HG03565 (cell line): Measurements from ENCODE around the gene NDUFS2.

Source experiments
- ATAC-seq: cut with Tn5 transposase; IDR thresholded peaks from one replicate; pipeline ENCODE4 v1.9.1; 2021; ENCODE audit warnings: mild to moderate bottlenecking, moderate library complexity; ENCODE audit not compliant: unreplicated experiment

Gene NDUFS2

DNA sequence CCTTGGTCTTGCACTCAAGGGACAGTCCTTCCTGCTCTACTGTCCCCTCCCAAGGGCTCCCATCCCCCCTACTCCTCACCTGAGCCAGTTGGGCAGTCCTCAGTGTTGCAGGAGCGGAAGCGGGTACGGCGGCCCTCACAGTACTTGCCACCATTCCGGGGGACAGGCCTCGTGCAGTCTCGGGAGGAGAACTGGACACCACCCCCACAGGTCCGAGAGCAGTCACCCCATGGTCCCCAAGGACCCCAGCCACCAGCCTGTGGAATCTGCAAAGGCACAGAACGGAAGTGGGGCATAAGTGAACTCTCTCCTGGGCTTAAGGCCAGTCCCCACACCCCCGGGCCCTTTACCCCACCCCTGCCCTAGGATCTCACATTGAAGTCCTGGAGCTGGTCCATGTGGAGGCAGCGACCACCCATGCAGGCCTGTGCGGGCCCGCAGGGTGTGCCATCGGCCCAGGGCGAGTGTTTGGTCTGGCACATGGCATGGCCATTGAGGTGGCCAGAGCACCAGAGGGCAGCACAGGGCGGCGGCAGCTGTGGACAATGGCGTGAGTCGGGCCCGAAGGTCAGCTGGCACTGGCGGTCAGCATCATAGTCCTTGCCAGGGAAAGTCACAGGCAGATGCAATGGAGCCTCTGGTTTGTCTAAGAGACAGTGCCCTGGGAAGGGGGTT is 8.5 kb upstream of the NDUFS2 start:
- no peak for ATAC-seq

DNA sequence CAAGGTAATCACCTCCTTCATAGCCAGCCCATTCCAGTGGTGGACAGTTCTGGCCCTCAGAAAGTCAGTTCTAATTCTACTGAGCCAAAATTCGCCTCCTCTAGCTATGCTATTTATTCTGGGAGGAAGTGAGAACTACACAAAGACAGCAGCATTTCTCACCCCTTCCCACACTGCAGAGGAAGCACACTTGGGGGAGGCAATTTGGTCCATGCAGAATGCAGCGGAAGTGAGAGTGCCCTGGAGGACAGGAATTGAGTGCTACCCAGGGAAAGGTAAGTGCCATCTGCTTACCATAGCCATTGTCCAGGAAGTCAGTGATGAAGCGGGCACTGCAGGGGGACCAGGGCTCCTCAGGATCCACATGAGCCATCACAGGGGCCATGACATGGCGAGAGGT is 7.0 kb upstream of the NDUFS2 start:
- no peak for ATAC-seq

DNA sequence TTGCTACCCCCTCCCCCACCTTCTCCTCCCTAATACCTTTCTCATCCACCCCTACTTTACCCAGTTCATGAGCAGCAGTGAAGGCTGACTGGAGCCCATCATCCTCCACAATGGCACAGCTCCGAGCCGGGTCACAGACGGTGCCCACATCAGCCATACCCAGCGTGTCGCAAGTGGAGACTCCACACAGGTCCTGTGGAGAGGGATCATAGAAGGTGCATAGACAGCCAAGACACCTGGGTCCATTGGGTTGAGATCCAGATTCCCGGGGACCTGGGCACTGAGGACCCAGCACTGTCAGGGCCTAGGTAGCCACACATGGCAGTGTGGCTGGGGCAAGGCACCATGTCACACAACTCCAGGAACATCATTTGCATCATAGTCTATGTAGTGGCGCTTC is 6.1 kb upstream of the NDUFS2 start:
- ATAC-seq: no peak

DNA sequence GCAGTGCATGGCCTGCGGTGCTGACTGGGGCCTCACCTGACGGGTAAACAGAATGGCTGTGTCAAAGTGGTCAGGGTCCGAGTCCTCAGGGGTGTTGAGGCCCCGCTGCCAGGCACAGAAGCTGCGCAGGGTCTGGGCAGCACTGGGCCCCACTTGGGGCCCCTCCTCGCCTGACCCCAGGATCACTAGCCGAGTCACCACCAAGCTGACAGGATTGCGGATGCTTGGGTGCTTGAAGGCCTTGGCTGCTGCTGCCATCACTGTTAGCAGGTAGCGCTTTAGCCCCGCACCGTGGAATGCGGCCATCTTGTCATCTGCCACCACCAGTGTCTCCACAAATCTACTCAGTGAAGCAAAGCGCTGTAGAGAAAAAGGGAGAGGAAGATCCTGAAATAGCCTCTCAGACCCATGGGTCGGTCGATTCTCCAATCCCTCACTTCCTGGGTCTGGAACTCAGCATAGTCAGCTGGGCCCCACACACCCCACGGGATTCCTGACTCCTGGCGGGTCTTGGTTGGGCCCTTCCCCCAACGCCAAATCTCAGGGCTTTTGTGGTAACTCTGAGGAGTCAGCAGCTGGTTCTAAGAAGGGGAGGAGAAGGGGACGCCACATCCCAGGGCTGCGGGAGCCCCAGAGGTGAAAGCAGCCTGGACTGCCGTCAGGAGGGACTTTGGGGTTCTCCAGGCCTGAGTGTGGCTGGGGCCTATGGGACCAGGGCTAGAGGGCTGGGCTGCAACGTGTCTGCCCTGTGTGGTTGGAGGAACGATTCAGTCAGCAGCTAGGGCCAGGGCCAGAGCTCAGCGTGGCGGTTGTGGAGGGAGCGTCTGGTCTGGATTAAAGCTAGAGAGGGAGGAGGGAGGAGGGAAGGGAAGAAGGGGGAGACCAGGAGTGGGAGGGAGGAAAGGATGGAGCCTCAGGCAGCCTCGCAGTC is 5.4 kb upstream of the NDUFS2 start:
- ATAC-seq: no peak

DNA sequence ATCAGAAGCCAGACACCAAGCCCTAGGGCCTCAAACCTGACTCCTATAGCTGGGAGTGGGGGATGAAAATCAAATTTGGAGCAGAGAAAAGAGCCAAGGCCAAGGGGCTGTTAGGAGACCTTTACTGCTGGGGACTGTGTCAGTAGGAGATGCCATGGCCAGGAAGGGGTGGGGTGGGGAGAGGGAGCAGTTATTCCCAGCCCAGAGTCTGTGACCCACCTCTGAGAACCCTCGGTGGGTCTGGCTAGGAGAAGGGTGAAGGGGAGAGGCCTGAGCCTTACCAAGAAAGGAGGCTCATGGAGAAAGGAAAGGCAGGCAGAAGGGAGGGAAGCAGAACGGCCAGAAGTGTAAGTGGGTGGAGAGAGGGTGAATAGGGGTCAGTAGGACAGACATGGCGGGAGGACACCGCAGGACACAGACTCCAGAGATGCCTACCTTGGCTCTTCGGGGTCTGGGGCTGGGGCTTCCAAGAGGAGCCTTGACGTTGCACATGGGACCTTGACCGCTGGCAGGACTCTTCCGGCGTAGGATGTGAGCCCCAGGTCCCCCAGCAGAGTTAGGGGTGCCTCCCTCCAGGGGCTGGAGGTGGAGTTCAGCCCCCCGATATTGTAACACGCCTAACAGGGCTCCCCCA is 4.5 kb upstream of the NDUFS2 start:
- ATAC-seq: no peak

DNA sequence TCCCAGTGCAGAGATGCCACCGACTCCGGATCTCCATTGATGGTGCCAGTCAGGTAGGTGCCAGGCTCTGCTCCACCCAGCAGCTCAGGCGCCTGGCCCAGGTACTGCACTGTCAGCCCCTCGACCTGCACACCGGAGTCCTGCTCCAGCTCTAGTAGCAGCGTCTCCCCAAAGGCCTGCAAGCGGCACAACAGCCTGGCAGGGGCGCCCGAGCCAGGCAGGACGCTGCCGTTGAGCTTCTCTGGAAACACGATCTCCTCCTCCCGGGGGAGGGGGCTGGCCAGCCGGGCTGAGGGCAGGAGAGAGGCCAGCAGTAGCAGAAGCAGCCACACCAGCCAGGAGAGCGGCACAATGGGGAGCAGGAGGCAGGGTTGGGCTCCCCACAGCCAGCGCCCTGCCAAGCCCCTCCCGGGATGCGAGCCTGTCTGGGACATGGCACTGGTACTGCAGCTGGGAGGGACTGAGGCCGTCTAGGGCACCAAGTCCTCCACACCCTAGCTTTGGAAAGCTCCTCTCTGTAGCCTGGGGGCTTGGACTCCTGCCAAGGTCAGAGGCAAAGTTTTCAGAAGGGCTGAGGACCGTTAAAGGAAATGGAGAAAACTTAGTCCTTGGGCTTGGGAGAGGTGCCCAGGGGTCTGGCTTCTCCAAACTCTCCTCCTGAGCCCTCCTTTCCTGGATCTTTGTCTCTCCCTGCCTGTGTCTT is 3.8 kb upstream of the NDUFS2 start:
- no peak for ATAC-seq

DNA sequence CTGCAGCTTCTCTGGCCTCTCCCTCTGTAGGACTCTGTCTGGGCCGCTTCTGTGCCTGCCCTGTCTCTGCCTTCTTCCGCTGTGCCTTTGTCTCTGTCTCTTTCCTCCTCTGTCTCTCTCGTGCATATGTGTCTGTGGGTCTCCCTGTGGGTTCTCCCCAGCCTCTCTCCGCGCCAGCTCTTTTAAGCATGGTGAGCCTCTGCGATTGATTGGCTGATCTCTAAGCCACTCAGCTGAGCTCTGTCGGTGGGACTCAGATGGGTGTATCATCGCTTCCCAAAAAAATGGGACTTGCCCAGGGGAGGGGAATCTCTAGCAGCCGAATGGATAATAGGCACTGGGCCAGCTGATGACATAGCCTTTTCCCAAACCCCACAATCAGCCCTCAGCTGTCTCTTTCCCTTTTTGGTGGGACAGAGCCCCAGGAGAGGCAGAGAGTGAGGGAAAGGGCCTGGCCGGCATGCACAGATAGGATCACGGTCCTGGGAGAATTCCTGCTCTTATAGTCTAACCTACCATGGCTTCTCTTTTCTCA is 3.2 kb upstream of the NDUFS2 start, which contains the start of gene ADAMTS4:
TSS of gene ADAMTS4 (minus strand) at position 158 of the 535 bp plus-strand sequence. CDS start 427 bp downstream, outside the sequence.
- ATAC-seq: no peak

DNA sequence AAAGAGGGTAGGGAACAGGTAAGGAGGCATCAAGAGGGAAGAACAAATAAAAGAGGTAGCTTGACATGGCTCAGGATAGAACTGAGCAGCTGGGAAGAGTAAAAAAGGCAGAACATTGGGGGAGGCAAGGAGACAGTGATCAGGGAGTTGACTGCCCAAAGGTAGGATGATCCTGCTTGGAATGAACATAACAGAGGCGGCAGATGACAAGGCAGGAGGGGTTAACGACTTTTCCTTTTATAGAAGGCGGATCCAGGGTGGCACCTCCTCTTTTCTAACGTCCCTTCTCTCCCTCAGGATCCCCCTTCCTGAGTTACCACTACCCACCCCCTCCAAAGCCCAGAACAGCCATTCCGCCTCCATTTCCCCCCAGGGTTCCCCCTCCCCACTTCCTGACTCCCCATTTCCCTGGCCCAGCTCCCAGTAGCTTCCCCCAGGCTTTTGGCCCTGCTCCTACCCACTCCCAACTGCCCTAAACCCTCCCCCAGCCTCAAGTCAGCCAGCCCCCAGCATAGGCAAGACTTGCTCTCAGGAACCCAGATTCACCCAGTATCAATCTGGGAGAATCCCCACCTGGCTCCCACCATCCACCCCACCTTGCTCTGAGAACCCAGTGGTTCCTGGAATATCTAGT is 2.5 kb upstream of the NDUFS2 start:
- ATAC-seq: no peak

DNA sequence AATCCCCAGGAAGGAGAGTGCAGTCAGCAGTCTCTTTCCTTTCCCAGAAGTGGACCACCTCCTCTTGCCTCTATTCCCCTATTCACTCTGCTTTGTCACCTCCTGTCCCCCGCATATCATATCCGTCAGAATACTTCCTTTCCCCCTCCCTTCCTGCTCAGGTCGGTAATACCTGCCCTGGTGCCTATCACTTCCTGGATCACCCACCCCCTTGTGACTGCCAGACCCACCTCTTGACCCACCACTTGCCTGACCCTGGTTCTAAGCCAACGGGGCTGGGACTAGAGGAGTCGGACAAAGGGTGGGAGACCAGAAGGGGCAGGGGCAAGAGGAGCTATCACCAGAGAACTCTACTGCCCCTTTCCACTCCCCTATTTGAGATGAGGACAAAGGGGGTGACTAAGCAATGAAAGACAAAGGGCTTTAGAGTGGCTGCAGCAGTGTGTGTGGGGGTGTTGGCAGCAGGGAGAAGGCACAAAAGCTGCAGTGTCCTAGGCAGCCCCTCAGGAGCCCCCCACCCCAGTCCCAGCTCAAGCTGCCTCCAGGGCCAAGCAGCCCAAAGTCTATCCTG is 1.7 kb upstream of the NDUFS2 start:
- ATAC-seq: no peak

DNA sequence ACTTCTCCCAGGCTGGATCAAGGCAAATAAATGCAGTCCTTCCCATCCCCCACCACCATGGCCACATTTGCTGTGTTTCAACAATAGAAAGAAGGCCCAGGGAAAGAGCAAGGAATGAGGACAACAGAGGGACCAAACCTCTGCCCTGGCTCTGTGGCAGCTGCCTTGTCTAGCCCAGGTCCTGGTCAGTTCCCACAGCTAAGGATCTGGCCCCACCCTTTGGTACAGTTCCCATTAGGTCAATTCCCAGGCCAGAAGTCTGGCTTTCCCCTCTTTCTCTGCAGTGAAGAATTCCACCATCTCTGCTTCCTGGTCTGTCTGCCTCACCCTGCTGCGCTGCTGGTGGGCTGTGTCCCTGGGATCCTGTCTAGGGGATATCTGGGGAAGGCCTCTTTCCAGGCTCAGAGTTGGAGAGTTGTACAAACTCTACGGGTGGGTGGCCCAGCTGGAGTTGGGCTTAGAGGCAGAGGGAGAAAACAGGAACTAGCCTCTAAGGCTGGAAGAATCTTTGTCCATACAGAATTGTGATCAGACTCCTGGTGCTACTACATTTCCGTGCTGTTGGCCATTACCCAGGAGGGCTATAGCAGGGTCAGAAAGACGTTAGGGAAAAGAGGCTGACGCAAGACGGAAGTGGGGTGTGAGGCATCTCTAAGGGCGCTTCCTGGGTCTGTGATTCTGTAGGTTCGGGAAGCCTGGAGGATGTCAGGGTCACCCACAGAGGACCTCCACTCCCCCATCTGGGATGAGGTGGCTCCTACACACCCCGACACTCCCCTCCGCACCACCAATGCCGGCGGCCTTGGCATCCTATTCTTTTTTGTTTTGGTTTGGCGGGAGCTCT is 953 bp upstream of the NDUFS2 start:
- ATAC-seq: no peak

DNA sequence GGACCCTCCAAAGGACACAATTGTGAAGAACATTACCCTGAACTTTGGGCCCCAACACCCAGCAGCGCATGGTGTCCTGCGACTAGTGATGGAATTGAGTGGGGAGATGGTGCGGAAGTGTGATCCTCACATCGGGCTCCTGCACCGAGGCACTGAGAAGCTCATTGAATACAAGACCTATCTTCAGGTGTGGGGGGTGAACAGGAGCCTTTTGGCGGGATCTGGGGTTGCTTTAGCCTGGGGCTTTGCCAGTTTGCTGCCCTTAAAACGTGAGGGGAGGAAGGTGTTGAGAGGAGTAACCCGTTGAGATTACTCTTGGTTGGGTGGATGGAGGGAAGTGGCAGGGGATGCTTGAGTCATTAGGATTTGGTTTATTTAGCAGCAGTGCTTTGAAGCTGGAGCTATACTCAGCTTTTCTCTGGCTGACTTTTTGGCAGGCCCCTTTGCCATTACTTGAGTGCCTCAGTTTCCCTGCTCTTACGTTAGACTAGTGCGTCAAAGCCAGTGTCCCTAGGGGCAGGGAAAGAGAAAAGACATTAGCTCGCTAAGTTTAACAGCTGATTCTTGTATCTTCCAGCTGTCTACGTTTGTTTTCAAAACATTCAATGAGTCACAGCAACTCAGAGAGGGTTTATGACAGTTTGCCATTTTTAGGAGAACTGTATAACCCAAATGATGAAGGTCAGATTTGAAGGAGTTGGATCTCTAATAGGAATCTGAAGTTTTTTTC is 4.4 kb downstream of the NDUFS2 start:
- no peak for ATAC-seq

DNA sequence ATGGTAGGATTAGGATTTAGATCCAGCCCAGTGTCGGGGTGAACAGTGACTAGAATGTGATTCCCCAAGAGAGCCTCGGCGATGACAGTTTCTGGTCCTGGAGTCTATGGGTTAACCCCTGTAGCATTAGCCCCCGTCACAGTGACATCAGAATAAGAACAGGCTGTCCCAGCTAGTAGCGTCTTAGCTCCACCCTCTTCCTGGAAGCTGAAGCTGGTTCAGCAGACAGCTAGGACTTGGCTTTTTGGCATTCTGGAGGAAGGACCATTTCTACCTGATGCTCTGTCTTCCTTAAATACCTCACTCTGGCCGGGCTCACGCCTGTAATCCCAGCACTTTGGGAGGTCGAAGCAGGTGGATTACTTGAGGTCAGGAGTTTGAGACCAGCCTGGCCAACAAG is 5.0 kb downstream of the NDUFS2 start:
- ATAC-seq: no peak

DNA sequence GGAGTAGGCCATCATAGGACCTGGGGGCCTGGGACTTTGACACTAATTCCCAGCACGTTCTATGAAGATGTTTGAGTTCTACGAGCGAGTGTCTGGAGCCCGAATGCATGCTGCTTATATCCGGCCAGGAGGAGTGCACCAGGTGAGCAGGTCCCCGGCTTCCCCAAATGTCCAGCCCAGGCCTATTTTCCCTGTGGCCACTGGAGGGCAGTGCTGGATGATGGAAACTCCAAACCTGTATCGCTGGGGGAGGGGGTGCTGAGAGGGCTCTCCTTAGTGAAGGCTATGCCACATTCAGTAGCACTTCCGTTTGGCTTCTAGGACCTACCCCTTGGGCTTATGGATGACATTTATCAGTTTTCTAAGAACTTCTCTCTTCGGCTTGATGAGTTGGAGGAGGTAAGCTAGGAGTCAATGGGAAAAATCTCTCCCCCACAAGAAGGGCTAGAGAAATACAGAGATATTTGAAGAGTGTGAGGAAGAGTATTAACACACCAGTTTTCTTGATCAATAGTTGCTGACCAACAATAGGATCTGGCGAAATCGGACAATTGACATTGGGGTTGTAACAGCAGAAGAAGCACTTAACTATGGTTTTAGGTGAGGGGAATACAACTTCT is 7.7 kb downstream of the NDUFS2 start:
- ATAC-seq: peak; percentile 51

DNA sequence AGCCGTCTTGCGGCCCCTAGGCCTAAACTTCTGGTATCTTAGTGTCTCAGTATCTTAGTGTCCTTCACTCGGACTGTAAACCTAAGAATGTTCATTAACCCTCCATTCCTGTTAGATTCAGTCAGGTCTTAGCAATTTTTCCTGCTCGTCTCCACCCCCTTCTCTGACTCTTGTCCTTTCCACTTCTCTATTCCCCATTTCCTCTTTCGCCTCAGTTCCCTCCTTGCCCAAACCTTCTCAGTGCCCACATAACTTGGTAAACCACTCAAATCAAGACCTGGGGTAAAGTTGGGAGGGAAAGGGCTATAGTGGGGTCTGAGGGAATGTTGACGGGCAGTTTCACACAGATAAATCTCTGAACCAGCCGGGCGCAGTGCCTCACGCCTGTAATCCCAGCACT is 12.2 kb downstream of the NDUFS2 start:
- no peak for ATAC-seq

DNA sequence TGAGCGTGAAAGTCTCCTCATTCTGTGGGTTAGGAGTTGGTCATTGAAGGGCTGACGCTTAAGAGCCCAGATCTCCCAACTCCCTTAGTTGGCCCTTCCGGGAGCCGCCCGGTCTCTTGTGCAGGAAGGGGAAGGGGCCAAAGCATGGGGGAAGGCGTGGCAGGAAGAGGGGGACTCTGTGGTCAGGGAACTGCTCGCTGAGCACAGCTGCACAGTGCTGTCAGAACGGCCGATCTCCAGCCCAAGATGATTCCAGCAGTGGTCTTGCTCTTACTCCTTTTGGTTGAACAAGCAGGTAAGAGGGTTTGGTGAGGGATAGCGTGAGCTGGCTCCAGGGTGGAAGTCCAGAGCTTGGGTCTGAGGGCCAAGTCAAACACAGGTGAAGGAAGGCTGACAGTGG is 12.9 kb downstream of the NDUFS2 start, which contains the start of gene FCER1G:
TSS of gene FCER1G (plus strand) at position 220 of the 400 bp plus-strand sequence. CDS start at position 247, 27 bp downstream.
- ATAC-seq: no peak

DNA sequence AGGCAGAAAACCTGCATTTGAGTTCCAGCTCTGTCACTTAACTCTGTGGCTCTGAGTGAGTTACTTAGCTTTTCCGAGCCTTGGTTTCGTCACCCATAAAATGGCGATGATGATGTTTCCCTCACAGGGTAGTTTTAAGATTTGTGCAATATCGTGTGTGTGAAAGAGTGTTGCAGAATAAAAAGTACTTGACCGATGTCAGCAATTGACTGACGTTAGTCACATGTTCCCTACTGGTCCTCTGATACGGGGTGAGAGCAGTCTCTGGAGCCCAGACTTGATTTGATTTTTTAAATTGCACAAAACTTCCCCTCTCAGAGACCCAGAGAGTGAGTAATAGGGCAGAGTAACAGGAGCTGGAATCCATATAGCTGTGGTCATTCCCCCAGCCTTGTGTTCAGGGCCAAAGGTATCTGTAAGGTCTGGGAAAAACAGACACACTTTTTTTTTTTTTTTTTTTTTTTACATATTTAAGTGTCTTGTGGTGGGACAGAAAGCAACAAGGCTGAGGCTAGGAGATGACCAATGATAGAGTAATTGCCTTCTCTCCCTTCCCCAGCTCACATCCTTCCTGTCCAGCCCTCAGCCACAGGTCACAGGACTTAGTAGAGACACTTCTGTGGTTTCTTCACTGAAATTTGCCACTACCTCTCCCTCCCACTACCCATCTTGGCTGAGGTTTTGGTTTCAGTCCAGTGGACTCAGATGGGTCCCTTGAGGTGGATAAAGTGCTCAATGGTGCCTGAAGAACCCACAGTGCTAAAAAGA is 15.0 kb downstream of the NDUFS2 start:
- ATAC-seq: peak; percentile 83

DNA sequence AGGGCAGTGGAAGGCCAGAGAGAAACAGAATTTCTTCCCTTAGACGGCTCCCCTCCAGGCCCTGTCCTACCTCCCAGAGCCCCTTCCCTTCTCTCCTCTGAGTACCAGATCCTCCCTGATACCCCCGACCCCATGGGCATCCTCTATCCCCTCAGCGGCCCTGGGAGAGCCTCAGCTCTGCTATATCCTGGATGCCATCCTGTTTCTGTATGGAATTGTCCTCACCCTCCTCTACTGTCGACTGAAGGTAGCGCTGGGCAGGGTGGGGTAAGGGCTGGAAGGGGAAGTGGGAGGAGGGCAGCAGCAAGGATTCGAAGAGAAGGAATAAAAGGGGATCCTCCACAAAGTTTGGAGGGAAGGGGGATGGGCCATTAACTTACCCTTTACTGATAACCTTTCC is 15.7 kb downstream of the NDUFS2 start:
- ATAC-seq: no peak
